T1000 (cell line): Measurements from ENCODE around the gene PRRT2.
A peak's percentile ranks its signal among the peaks of the same experiment; 100 is the strongest.

Experiments
- DNase-seq: peaks from one replicate; lab custom pipeline; 2025; ENCODE audit warnings: mixed read lengths; lab: John Stamatoyannopoulos, UW

The PRRT2 gene

GRCh38 chr16:29811170-29811895 is 660 bp upstream of the PRRT2 start:
- DNase-seq: peak; percentile 96

GRCh38 chr16:29812754-29813643 is 1.0 kb downstream of the PRRT2 start:
- DNase-seq: no peak

GRCh38 chr16:29813644-29814562 is 1.9 kb downstream of the PRRT2 start:
- no peak for DNase-seq

GRCh38 chr16:29814592-29814991 is 2.6 kb downstream of the PRRT2 start:
- no peak for DNase-seq

- no peak for DNase-seq
Observed at GRCh38 chr16:29815032-29815721, 3.2 kb downstream of the PRRT2 start.

GRCh38 chr16:29815793-29816693 is 4.0 kb downstream of the PRRT2 start, which contains the start of gene PAGR1:
Gene PAGR1, plus strand, starts transcription at chr16:29816152. Its CDS starts 374 bp downstream, at chr16:29816526.
- peak; percentile 97 for DNase-seq

GRCh38 chr16:29816694-29817441 is 4.9 kb downstream of the PRRT2 start:
- DNase-seq: peak; percentile 68

- DNase-seq: no peak
Observed at GRCh38 chr16:29818082-29818481, 6.1 kb downstream of the PRRT2 start.

GRCh38 chr16:29819506-29819905 is 7.5 kb downstream of the PRRT2 start:
- no peak for DNase-seq

- no peak for DNase-seq
Observed at GRCh38 chr16:29820271-29820701, 8.3 kb downstream of the PRRT2 start, which contains the start of gene MVP. Gene MVP, plus strand, starts transcription at chr16:29820462. Its CDS starts 10,088 bp downstream, at chr16:29830550.

- DNase-seq: no peak
Observed at GRCh38 chr16:29820730-29821642, 9.0 kb downstream of the PRRT2 start.

GRCh38 chr16:29821643-29822115 is 9.7 kb downstream of the PRRT2 start:
- DNase-seq: peak; percentile 38

- DNase-seq: no peak
Observed at GRCh38 chr16:29824589-29825144, 12.7 kb downstream of the PRRT2 start.

- DNase-seq: peak; percentile 60
Observed at GRCh38 chr16:29825145-29826044, 13.4 kb downstream of the PRRT2 start.

- DNase-seq: no peak
Observed at GRCh38 chr16:29826342-29826695, 14.3 kb downstream of the PRRT2 start.

GRCh38 chr16:29830774-29831173 is 18.8 kb downstream of the PRRT2 start:
- DNase-seq: no peak

- DNase-seq: no peak
Observed at GRCh38 chr16:29831490-29831889, 19.5 kb downstream of the PRRT2 start.
